K562 (cell line): ENCODE data around the gene RASGEF1C. TPM values are rescaled to one million over a fixed set of nuclear protein-coding genes. Genes with fewer than 3 reads are reported as not detected.

Experiments
- ARNT ChIP-seq, 2 experiments: fragments of 450-650 bp; IDR thresholded peaks; 2 replicates each; pipeline ENCODE4 v1.6.1; 2016; ENCODE audit warnings: mild to moderate bottlenecking in 1 of 2
- CEBPB ChIP-seq: fragments of 450-650 bp; IDR thresholded peaks from 2 replicates; pipeline ENCODE4 v1.6.1; 2016; ENCODE audit warnings: missing genetic modification characterization, missing compliant biosample characterization
- FOXA3 ChIP-seq, 2 experiments: fragments of 450-650 bp in 1 of 2; sonication (generic) in 1 of 2; formaldehyde crosslinking; IDR thresholded peaks in 1 of 2; conservative IDR thresholded peaks in 1 of 2; 2 replicates each; pipeline versions ENCODE4 v1.4.0 to v1.8.0; 2020 to 2022; ENCODE audit warnings: mild to moderate bottlenecking in 2 of 2, missing genetic modification reagents in 1 of 2
- HLTF ChIP-seq: fragments of 450-650 bp; IDR thresholded peaks from 2 replicates; pipeline ENCODE4 v1.6.1; 2016
- MGA ChIP-seq: fragments of 450-650 bp; IDR thresholded peaks from 2 replicates; pipeline ENCODE4 v1.6.1; 2016; ENCODE audit warnings: mild to moderate bottlenecking, moderate library complexity
- MLX ChIP-seq, 2 experiments: fragments of 450-650 bp in 1 of 2; sonication (generic) in 1 of 2; formaldehyde crosslinking; conservative IDR thresholded peaks; 2 replicates each; pipeline versions ENCODE4 v1.4.0 to v1.8.1; 2020 to 2022; ENCODE audit warnings: mild to moderate bottlenecking in 1 of 2, missing genetic modification reagents in 1 of 2
- NCOA2 ChIP-seq, 2 experiments: fragments of 450-650 bp; IDR thresholded peaks; 2 replicates each; pipeline ENCODE4 v1.6.1; 2018; ENCODE audit warnings: mild to moderate bottlenecking in 2 of 2, moderate library complexity in 1 of 2; ENCODE audit not compliant: partially characterized antibody in 2 of 2
- NR2C1 ChIP-seq, 2 experiments: fragments of 450-650 bp; IDR thresholded peaks; 2 replicates each; pipeline ENCODE4 v1.6.1; 2017; ENCODE audit warnings: mild to moderate bottlenecking in 2 of 2, antibody characterized with exemption in 1 of 2, inconsistent platforms in 1 of 2, missing compliant biosample characterization in 1 of 2, missing genetic modification characterization in 1 of 2
- POLR2G ChIP-seq: fragments of 200-400 bp; formaldehyde crosslinking; IDR thresholded peaks from 2 replicates; pipeline ENCODE4 v1.6.1; 2017; ENCODE audit warnings: low read depth, mild to moderate bottlenecking, antibody characterized with exemption, low read length, moderate library complexity
- SLC30A9 ChIP-seq: fragments of 250-450 bp; sonication (Bioruptor Pico); IDR thresholded peaks from 2 replicates; pipeline ENCODE4 v1.8.0; 2022; ENCODE audit warnings: mild to moderate bottlenecking, moderate library complexity
- ZFX ChIP-seq: sonication (generic); formaldehyde crosslinking; IDR thresholded peaks from 2 replicates; pipeline ENCODE4 v1.8.0; 2022; ENCODE audit warnings: mild to moderate bottlenecking, missing genetic modification reagents, moderate library complexity
- ZNF644 ChIP-seq: fragments of 200-800 bp; sonication (Bioruptor generic); IDR thresholded peaks from 2 replicates; pipeline ENCODE4 v1.6.1; 2016; ENCODE audit warnings: low read depth, missing genetic modification characterization, missing compliant biosample characterization
- ZNF830 ChIP-seq: fragments of 250-450 bp; sonication (Bioruptor Pico); IDR thresholded peaks from 2 replicates; pipeline ENCODE4 v1.5.0; 2021; ENCODE audit warnings: mild to moderate bottlenecking
- polyA plus RNA-seq, 8 experiments: library from polyadenylated mRNA; depleted of rRNA in 4 of 8; stranded (reverse) in 5 of 8; unstranded in 3 of 8; fragments of >200 nt; fragmentation: Nextera tagmentation in 2 of 8; fragmentation: Illumina TruSeq in 1 of 8; extraction: Ambion mirVana in 2 of 8; extraction: Trizol in 1 of 8; gene quantifications; 2 replicates each; pipeline versions ENCODE4 v1.2.1 to v1.2.3, GENCODE V29; 2011 to 2014; ENCODE audit warnings: inconsistent platforms in 1 of 8, missing spikeins in 1 of 8
- total RNA-seq, 7 experiments: library from RNA; depleted of rRNA in 6 of 7; stranded (reverse); fragments of >200 nt in 6 of 7; fragmentation: Illumina TruSeq in 2 of 7; extraction: Trizol in 2 of 7; gene quantifications; 2 replicates each; pipeline versions ENCODE4 v1.2.1 to v1.2.3, GENCODE V29; 2011 to 2021; ENCODE audit warnings: low replicate concordance in 1 of 7
- TF ChIP-seq, protein P1 (sequence below): fragments of 450-650 bp; IDR thresholded peaks from 2 replicates; pipeline ENCODE4 v1.6.1; 2018; ENCODE audit warnings: mild to moderate bottlenecking, low read depth; ENCODE audit not compliant: partially characterized antibody

RASGEF1C gene
- total and polyA plus RNA-seq, 9 of the 15 experiments (the other 6 are each of a cell fraction or from before 2014, with no cell fraction given): 0.04 to 1.1 (median 0.21) TPM; not detected in 4

GRCh38 chr5:180090098-180090768, 118.8 kb downstream of the RASGEF1C start (continued):
- TF ChIP-seq MGA (no peak), NR2C1 (IDR thresholded peaks at IDR 0.05) (no peak), NR2C1 (tag; IDR thresholded peaks at IDR 0.05) (no peak), POLR2G (peak; percentile 52; the same call in 1 of the 2 replicates), ZNF830 (CRISPR knock-in tag) (no peak), CEBPB (tag) (no peak), ZFX (no peak), NCOA2 (IDR thresholded peaks at IDR 0.05; ENCODE audit: partially characterized antibody in 2 of 2) (no peak), ZNF644 (tag) (no peak), FOXA3 (CRISPR knock-in tag; conservative IDR thresholded peaks at IDR 0.05 in 1 of 2, IDR thresholded peaks at IDR 0.05 in 1 of 2) (no peak), ARNT (IDR thresholded peaks at IDR 0.05) (no peak), MLX (CRISPR knock-in tag; conservative IDR thresholded peaks at IDR 0.05) (no peak), HLTF (no peak), SLC30A9 (CRISPR knock-in tag) (no peak)
- TF ChIP-seq, protein P1, sequence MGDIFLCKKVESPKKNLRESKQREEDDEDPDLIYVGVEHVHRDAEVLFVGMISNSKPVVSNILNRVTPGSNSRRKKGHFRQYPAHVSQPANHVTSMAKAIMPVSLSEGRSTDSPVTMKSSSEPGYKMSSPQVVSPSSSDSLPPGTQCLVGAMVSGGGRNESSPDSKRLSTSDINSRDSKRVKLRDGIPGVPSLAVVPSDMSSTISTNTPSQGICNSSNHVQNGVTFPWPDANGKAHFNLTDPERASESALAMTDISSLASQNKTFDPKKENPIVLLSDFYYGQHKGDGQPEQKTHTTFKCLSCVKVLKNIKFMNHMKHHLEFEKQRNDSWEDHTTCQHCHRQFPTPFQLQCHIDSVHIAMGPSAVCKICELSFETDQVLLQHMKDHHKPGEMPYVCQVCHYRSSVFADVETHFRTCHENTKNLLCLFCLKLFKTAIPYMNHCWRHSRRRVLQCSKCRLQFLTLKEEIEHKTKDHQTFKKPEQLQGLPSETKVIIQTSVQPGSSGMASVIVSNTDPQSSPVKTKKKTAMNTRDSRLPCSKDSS: no peak
